HG03064 (cell line): ENCODE data around the gene PAK5.

Experiments used
- ATAC-seq: cut with Tn5 transposase; IDR thresholded peaks from one replicate; pipeline ENCODE4 v1.9.1; 2021; ENCODE audit warnings: low read depth; ENCODE audit not compliant: unreplicated experiment

PAK5 gene

GRCh38 chr20:9838378-9839295 is at the start of gene PAK5:
PAK5 (minus strand) TSS chr20:9839076; CDS start chr20:9644328, 194,748 bp downstream.
- ATAC-seq = no peak

- ATAC-seq = no peak
These were observed 48.8 kb upstream of the PAK5 start for GRCh38 chr20:9887706-9888105.

- no peak for ATAC-seq
These were observed 47.4 kb upstream of the PAK5 start for GRCh38 chr20:9886227-9886626.

GRCh38 chr20:9884666-9885065 is 45.8 kb upstream of the PAK5 start:
- ATAC-seq = no peak

GRCh38 chr20:9884061-9884460 is 45.2 kb upstream of the PAK5 start:
- no peak for ATAC-seq

GRCh38 chr20:9877932-9878495 is 39.1 kb upstream of the PAK5 start:
- no peak for ATAC-seq

- ATAC-seq = no peak
These were observed 28.5 kb upstream of the PAK5 start for GRCh38 chr20:9867196-9867980.

GRCh38 chr20:9852566-9852965 is 13.7 kb upstream of the PAK5 start:
- ATAC-seq = no peak

GRCh38 chr20:9839626-9840025 is 750 bp upstream of the PAK5 start:
- ATAC-seq = no peak

- ATAC-seq = no peak
These were observed 870 bp downstream of the PAK5 start for GRCh38 chr20:9838035-9838377.

GRCh38 chr20:9837634-9838033 is 1.2 kb downstream of the PAK5 start:
- no peak for ATAC-seq

- no peak for ATAC-seq
These were observed 3.6 kb downstream of the PAK5 start for GRCh38 chr20:9835302-9835701.

GRCh38 chr20:9831032-9831431 is 7.8 kb downstream of the PAK5 start:
- no peak for ATAC-seq

GRCh38 chr20:9829835-9830234 is 9.0 kb downstream of the PAK5 start:
- ATAC-seq = no peak

GRCh38 chr20:9817654-9818053 is 21.2 kb downstream of the PAK5 start:
- no peak for ATAC-seq

- ATAC-seq = no peak
These were observed 23.2 kb downstream of the PAK5 start for GRCh38 chr20:9815632-9816031.

GRCh38 chr20:9810738-9811137 is 28.1 kb downstream of the PAK5 start:
- ATAC-seq = no peak

- ATAC-seq = no peak
These were observed 29.6 kb downstream of the PAK5 start for GRCh38 chr20:9809271-9809670.

GRCh38 chr20:9808166-9808565 is 30.7 kb downstream of the PAK5 start:
- ATAC-seq = no peak

- no peak for ATAC-seq
These were observed 31.7 kb downstream of the PAK5 start for GRCh38 chr20:9807136-9807535.

- no peak for ATAC-seq
These were observed 38.5 kb downstream of the PAK5 start for GRCh38 chr20:9800421-9800820.
